ENCODE results near the gene WIPF3.

Gene WIPF3

GRCh38 chr7:29843726-29844125 lies 37.4 kb downstream of the WIPF3 start:
- in situ Hi-C loops (cut with MboI; ENCODE audit: low sequenced_read_pairs), result no loop called here

GRCh38 chr7:29844559-29844958 lies 38.3 kb downstream of the WIPF3 start:
- in situ Hi-C loops (cut with MboI; ENCODE audit: low sequenced_read_pairs), result no loop called here

- in situ Hi-C loops (cut with MboI; ENCODE audit: low sequenced_read_pairs), result no loop called here
Measured at GRCh38 chr7:29847496-29847895, 41.2 kb downstream of the WIPF3 start.

- in situ Hi-C loops (cut with MboI; ENCODE audit: low sequenced_read_pairs), result no loop called here
Measured at GRCh38 chr7:29847916-29848315, 41.6 kb downstream of the WIPF3 start.

- in situ Hi-C loops (cut with MboI; ENCODE audit: low sequenced_read_pairs), result no loop called here
Measured at GRCh38 chr7:29848941-29849340, 42.6 kb downstream of the WIPF3 start.

GRCh38 chr7:29851487-29851886 lies 45.2 kb downstream of the WIPF3 start:
- in situ Hi-C loops (cut with MboI; ENCODE audit: low sequenced_read_pairs), result no loop called here

GRCh38 chr7:29852457-29852856 lies 46.1 kb downstream of the WIPF3 start:
- in situ Hi-C loops (cut with MboI; ENCODE audit: low sequenced_read_pairs), result no loop called here

- in situ Hi-C loops (cut with MboI; ENCODE audit: low sequenced_read_pairs), result no loop called here
Measured at GRCh38 chr7:29853072-29853471, 46.8 kb downstream of the WIPF3 start.

GRCh38 chr7:29853789-29854188 lies 47.5 kb downstream of the WIPF3 start:
- in situ Hi-C loops (cut with MboI; ENCODE audit: low sequenced_read_pairs), result no loop called here

GRCh38 chr7:29854257-29854938 lies 48.1 kb downstream of the WIPF3 start:
- in situ Hi-C loops (cut with MboI; ENCODE audit: low sequenced_read_pairs), result no loop called here

GRCh38 chr7:29857654-29858053 lies 51.3 kb downstream of the WIPF3 start:
- in situ Hi-C loops (cut with MboI; ENCODE audit: low sequenced_read_pairs), result no loop called here

- in situ Hi-C loops (cut with MboI; ENCODE audit: low sequenced_read_pairs), result no loop called here
Measured at GRCh38 chr7:29858191-29858951, 52.1 kb downstream of the WIPF3 start.

- in situ Hi-C loops (cut with MboI; ENCODE audit: low sequenced_read_pairs), result no loop called here
Measured at GRCh38 chr7:29859104-29859503, 52.8 kb downstream of the WIPF3 start.

GRCh38 chr7:29859524-29860185 lies 53.3 kb downstream of the WIPF3 start:
- in situ Hi-C loops (cut with MboI; ENCODE audit: low sequenced_read_pairs), result no loop called here

- in situ Hi-C loops (cut with MboI; ENCODE audit: low sequenced_read_pairs), result no loop called here
Measured at GRCh38 chr7:29860186-29860585, 53.9 kb downstream of the WIPF3 start.

- in situ Hi-C loops (cut with MboI; ENCODE audit: low sequenced_read_pairs), result no loop called here
Measured at GRCh38 chr7:29861884-29862283, 55.6 kb downstream of the WIPF3 start.

- in situ Hi-C loops (cut with MboI; ENCODE audit: low sequenced_read_pairs), result no loop called here
Measured at GRCh38 chr7:29864656-29865055, 58.3 kb downstream of the WIPF3 start.

- in situ Hi-C loops (cut with MboI; ENCODE audit: low sequenced_read_pairs), result no loop called here
Measured at GRCh38 chr7:29865526-29865925, 59.2 kb downstream of the WIPF3 start.

GRCh38 chr7:29866490-29866930 lies 60.2 kb downstream of the WIPF3 start:
- in situ Hi-C loops (cut with MboI; ENCODE audit: low sequenced_read_pairs), result no loop called here

GRCh38 chr7:29871787-29872398 lies 65.6 kb downstream of the WIPF3 start:
- in situ Hi-C loops (cut with MboI; ENCODE audit: low sequenced_read_pairs), result no loop called here

GRCh38 chr7:29873644-29874294 lies 67.5 kb downstream of the WIPF3 start:
- in situ Hi-C loops (cut with MboI; ENCODE audit: low sequenced_read_pairs), result no loop called here
